ENCODE results near the gene SHISA5. TPM values are rescaled to one million over a fixed set of nuclear protein-coding genes. Genes with fewer than 3 reads are reported as not detected.

Gene SHISA5, protein sequence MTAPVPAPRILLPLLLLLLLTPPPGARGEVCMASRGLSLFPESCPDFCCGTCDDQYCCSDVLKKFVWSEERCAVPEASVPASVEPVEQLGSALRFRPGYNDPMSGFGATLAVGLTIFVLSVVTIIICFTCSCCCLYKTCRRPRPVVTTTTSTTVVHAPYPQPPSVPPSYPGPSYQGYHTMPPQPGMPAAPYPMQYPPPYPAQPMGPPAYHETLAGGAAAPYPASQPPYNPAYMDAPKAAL
- total RNA-seq (2021; fragmentation: NEBNext Ultra II Directional; extraction: Animal tissue kit (Norgen Biotek cat#: 25700)) (191 and 196 TPM in 2 replicates), polyA plus RNA-seq (2011; rRNA removed) (315 and 422 TPM in 2 replicates), polyA minus RNA-seq (2011; rRNA and poly(A)+ RNA removed) (107 and 149 TPM in 2 replicates)
- 247 TPM for polyA plus RNA-seq (2011; cell fraction: cytosol; rRNA removed)
- polyA plus RNA-seq (2011; cell fraction: nucleus; rRNA removed), result 217 TPM
- polyA plus RNA-seq (2012, experiment 1 of 2), result 171 to 240 TPM (median 225 TPM) in 4 replicates
- 223 TPM for polyA plus RNA-seq (2012, experiment 2 of 2)
- 278 TPM for polyA plus RNA-seq (2013, experiment 1 of 2)
- polyA plus RNA-seq (2013, experiment 2 of 2), result 358 TPM
- polyA minus RNA-seq (2011; cell fraction: cytosol; rRNA and poly(A)+ RNA removed), result 143 TPM
- 52.6 TPM for polyA minus RNA-seq (2011; cell fraction: nucleus; rRNA and poly(A)+ RNA removed)
- long read RNA-seq, experiment 1, transcript SHISA5-206 (4 exons, 1,839 nt), result major isoform, 34 of 105 reads
- long read RNA-seq, experiment 1, transcript SHISA5-201 (6 exons, 2,369 nt), result minor isoform, 10 of 105 reads
- long read RNA-seq, experiment 1, partial matches to known transcripts, result 9 of 105 reads
- long read RNA-seq, experiment 1, other reads (novel, unspliced or antisense), result 48 of 105 reads
- long read RNA-seq, experiment 2, transcript SHISA5-206 (4 exons, 1,839 nt), result major isoform, 68 of 78 reads
- long read RNA-seq, experiment 2, partial matches to known transcripts, result 2 of 78 reads
- long read RNA-seq, experiment 2, other reads (novel, unspliced or antisense), result 5 of 78 reads

DNA sequence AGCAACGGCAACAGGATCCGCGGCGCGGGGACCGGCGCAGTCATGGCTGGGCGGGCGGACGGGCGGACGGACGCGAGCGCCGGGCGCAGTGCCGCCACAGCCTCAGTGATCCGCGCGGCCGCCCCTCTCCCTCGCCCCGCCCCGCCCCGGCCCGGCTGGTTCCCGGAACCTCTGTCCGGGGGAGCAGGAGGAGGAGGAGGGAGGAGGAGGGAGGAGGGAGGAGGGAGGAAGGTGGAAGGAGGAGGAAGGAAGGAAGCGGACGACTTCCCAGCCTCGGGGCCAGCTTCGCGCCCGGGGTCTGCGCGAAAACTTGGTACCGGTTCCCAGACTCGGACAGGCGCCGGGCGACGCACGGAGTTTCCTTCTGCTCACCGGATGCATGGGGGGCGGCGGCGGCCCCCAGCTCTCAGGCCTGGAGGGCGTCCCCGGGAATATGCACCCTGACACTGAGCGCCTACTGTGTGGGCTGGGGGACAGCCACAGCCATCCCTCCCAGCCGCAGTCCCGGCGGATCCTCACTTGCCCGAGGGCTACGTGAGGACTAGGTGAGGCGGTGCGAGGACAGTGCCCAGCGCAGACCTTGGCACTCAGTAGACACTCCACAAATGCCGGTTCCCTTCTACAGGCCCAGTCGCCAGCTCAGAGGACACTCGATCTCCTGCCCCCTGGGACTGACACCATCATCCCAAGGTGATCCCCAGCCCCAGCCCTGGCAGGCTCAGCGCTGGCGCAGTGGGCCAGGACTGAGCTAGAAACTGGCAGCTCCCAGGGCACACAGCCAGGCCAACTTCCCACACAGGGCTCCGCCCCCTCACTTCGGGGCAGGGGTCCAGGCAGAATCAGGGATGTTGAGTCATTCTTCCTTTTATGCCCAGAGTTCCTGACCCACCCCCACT is at the start of gene SHISA5:
SHISA5 (minus strand) TSS at position 124 of the 896 bp plus-strand sequence; CDS start at position 44, 80 bp downstream.
- Histone ChIP-seq H2BK120ac (replicated peaks; ENCODE audit: low read depth, low read length) (peak within 1 kb of the TSS; percentile 61), H3K4me3 (ENCODE audit: extremely low read depth in 1 of 4, insufficient read depth in 2 of 4, low read depth in 3 of 4, low read length in 4 of 4) (peak within 1 kb of the TSS; percentile 63 to 77 (median 70)), H4K8ac (ENCODE audit: extremely low read depth, insufficient read depth, low read length) (peak within 1 kb of the TSS; percentile 66), H3K4ac (replicated peaks; ENCODE audit: insufficient read length, low read depth, low read length) (peak within 1 kb of the TSS; percentile 95), H3K9ac (replicated peaks in 1 of 4; ENCODE audit: extremely low read depth in 1 of 4, low read depth in 3 of 4, low read length in 3 of 4) (peak within 1 kb of the TSS in 3 of 4 experiments; percentile 38 to 56 (median 39); a peak in 5 of 7 replicates), H2BK5ac (ENCODE audit: low read depth, low read length) (peak within 1 kb of the TSS; percentile 88; the same call in 1 of the 2 replicates), H3K4me2 (ENCODE audit: insufficient read depth in 1 of 2, low read depth in 2 of 2, low read length in 2 of 2) (peak within 1 kb of the TSS; percentile 66 to 94), H4K20me1 (replicated peaks in 1 of 2; ENCODE audit: control insufficient read depth in 1 of 2, insufficient read depth in 2 of 2, low read length in 2 of 2) (peaks cover 0 to 2% of the 10 kb centered on the region in 2 experiments), H3K36me3 (ENCODE audit: control insufficient read depth in 2 of 4, insufficient read depth in 4 of 4, low read length in 3 of 4) (peaks cover 0 to 6% (median under 1%) of the 10 kb centered on the region in 4 experiments; a peak in 2 of 8 replicates), H3K18ac (ENCODE audit: extremely low read depth, low read length) (peak within 1 kb of the TSS; percentile 95), H2BK12ac (ENCODE audit: low read depth, low read length) (peak within 1 kb of the TSS; percentile 98; the same call in 1 of the 2 replicates), H4K5ac (ENCODE audit: insufficient read length, low read depth, low read length) (peak within 1 kb of the TSS; percentile 3), H3K56ac (replicated peaks; ENCODE audit: insufficient read length, low read depth, low read length) (peak within 1 kb of the TSS; percentile 62), H3K23me2 (ENCODE audit: low read depth, low read length) (peaks cover 11% of the 10 kb centered on the region; the same call in 1 of the 2 replicates), H3K27ac (ENCODE audit: low read depth, low read length) (peak within 1 kb of the TSS; percentile 46; the same call in 1 of the 2 replicates), H2BK15ac (ENCODE audit: low read length) (peak within 1 kb of the TSS; percentile 97; the same call in 1 of the 2 replicates), H3K79me2 (ENCODE audit: control insufficient read depth in 1 of 2, insufficient read depth in 2 of 2, low read length in 2 of 2) (peaks cover 0 to 3% of the 10 kb centered on the region in 2 experiments; a peak in 1 of 4 replicates), H3K23ac (ENCODE audit: insufficient read length) (no peak within 1 kb of the TSS), H4K91ac (replicated peaks; ENCODE audit: insufficient read length, low read length) (peak within 1 kb of the TSS; percentile 82), H2BK20ac (ENCODE audit: low read length) (peak within 1 kb of the TSS; percentile 3; the same call in 1 of the 2 replicates), H2AFZ (ENCODE audit: low read length) (peak within 1 kb of the TSS; percentile 35; the same call in 1 of the 2 replicates), H2AK5ac (ENCODE audit: low read depth, low read length) (peak within 1 kb of the TSS; percentile 79; the same call in 1 of the 2 replicates), H3K79me1 (ENCODE audit: low read depth, low read length) (peaks cover 9% of the 10 kb centered on the region), H3K9me3 (ENCODE audit: insufficient read depth in 2 of 2, low read depth in 1 of 2, low read length in 1 of 2) (no peaks in the 10 kb centered on the region), H3K27me3 (replicated peaks in 1 of 4; ENCODE audit: control insufficient read depth in 3 of 4, extremely low read depth in 1 of 4, insufficient read depth in 3 of 4, low read length in 3 of 4) (peaks cover 0 to 3% (median 0%) of the 10 kb centered on the region in 4 experiments; a peak in 2 of 7 replicates), H3K4me1 (replicated peaks in 1 of 4; ENCODE audit: control insufficient read depth in 3 of 4, insufficient read depth in 4 of 4, low read length in 3 of 4) (peaks cover 4 to 15% (median 12%) of the 10 kb centered on the region in 4 experiments), H3K14ac (ENCODE audit: insufficient read length) (no peak within 1 kb of the TSS)
- peak in 1 of 2 experiments; percentile 16; a peak in 1 of 4 replicates for TF ChIP-seq SIN3A (conservative IDR thresholded peaks at IDR 0.05 in 1 of 2, IDR thresholded peaks at IDR 0.05 in 1 of 2; ENCODE audit: low read depth in 1 of 2, low read length in 2 of 2)
- TF ChIP-seq ASH2L (IDR thresholded peaks at IDR 0.05; ENCODE audit: low read length), result peak; percentile 37
- TF ChIP-seq, protein P1, sequence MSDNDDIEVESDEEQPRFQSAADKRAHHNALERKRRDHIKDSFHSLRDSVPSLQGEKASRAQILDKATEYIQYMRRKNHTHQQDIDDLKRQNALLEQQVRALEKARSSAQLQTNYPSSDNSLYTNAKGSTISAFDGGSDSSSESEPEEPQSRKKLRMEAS (IDR thresholded peaks at IDR 0.05), result no peak
- 0 out of 2 replicates have a peak, but pooled peaks have one; percentile 3 for TF ChIP-seq PHF8 (conservative IDR thresholded peaks at IDR 0.05; ENCODE audit: low read depth, low read length)
- WGBS, 2 experiments (ENCODE audit: extremely low coverage in 1 of 2, insufficient coverage in 1 of 2, insufficient read length in 1 of 2, insufficient replicate concordance in 2 of 2, low coverage in 1 of 2, low lambda C conversion rate in 2 of 2, missing lambda C conversion rate in 1 of 2), result 15% methylated on average over 25 of the region's 66 CpGs; no CpG with 5 or more reads in 1 of the 2 experiments
- ChIA-PET POLR2A (ENCODE audit: partially characterized antibody) (interaction anchor here (0.6 to 2.9 kb wide), 19 partner anchors 8 to 265 kb away, joined by 3 to 21 read pairs (median 4); partner anchors contain the start of genes ATRIP, CCDC51, PFKFB4 and TMA7), CTCF (ENCODE audit: partially characterized antibody) (interaction anchor here (1.0 to 11.2 kb wide), 4 partner anchors 35 to 71 kb away, joined by 3 to 251 read pairs (median 8); a partner anchor contains a TSS)
- FAIRE-seq (no peak), DNase-seq (ENCODE audit: low read depth in 1 of 2, low spot score in 2 of 2) (no peak)

Data from H1 (cell line).